ENCODE results near the gene NAA38. TPM values are rescaled to one million over a fixed set of nuclear protein-coding genes. Genes with fewer than 3 reads are reported as not detected.

Gene NAA38
- 68.8 TPM for total RNA-seq
- long read RNA-seq, transcript NAA38-201 (2 exons, 999 nt) = major isoform, 28 of 60 reads
- long read RNA-seq, transcript NAA38-205 (3 exons, 852 nt) = minor isoform, 23 of 60 reads
- long read RNA-seq, partial matches to known transcripts = 0 of 60 reads
- long read RNA-seq, other reads (novel, unspliced or antisense) = 3 of 60 reads

- DNase-seq (ENCODE audit: low spot score) = peak; percentile 96
- intact Hi-C loops (cut with DNase I) = loop anchor here (1.0 to 2.0 kb wide), 3 partner anchors 14 to 30 kb away; partner anchors contain the start of gene KDM6B
Measured at GRCh38 chr17:7856811-7857712, at the start of gene NAA38. Gene NAA38, minus strand, starts transcription at chr17:7857559. Its CDS starts 96 bp downstream, at chr17:7857463.

GRCh38 chr17:7903154-7904103 lies 46.1 kb upstream of the NAA38 start:
- intact Hi-C loops (cut with DNase I) = no loop called here
- DNase-seq (ENCODE audit: low spot score) = no peak

- DNase-seq (ENCODE audit: low spot score) = no peak
- intact Hi-C loops (cut with DNase I) = loop anchor here (2.0 to 10.0 kb wide), 2 partner anchors 37 to 153 kb away; no protein-coding TSS in a partner anchor
Measured at GRCh38 chr17:7897773-7898172, 40.4 kb upstream of the NAA38 start.

GRCh38 chr17:7897090-7897489 lies 39.7 kb upstream of the NAA38 start:
- intact Hi-C loops (cut with DNase I) = loop anchor here (10.0 kb wide), 1 partner anchor 152 kb away; no protein-coding TSS in a partner anchor
- no peak for DNase-seq (ENCODE audit: low spot score)

- intact Hi-C loops (cut with DNase I) = loop anchor here (10.0 kb wide), 1 partner anchor 150 kb away; no protein-coding TSS in a partner anchor
- DNase-seq (ENCODE audit: low spot score) = no peak
Measured at GRCh38 chr17:7894866-7895265, 37.5 kb upstream of the NAA38 start.

GRCh38 chr17:7894226-7894625 lies 36.9 kb upstream of the NAA38 start:
- no peak for DNase-seq (ENCODE audit: low spot score)
- intact Hi-C loops (cut with DNase I) = loop anchor here (10.0 kb wide), 1 partner anchor 149 kb away; no protein-coding TSS in a partner anchor

GRCh38 chr17:7893187-7893880 lies 36.0 kb upstream of the NAA38 start:
- intact Hi-C loops (cut with DNase I) = loop anchor here (2.0 to 10.0 kb wide), 2 partner anchors 69 to 149 kb away; no protein-coding TSS in a partner anchor
- DNase-seq (ENCODE audit: low spot score) = no peak

GRCh38 chr17:7889166-7889955 lies 32.0 kb upstream of the NAA38 start:
- intact Hi-C loops (cut with DNase I) = loop anchor here (5.0 kb wide), 1 partner anchor 47 kb away; no protein-coding TSS in a partner anchor

GRCh38 chr17:7888184-7888920 lies 31.0 kb upstream of the NAA38 start, which contains the start of gene CHD3:
Gene CHD3, plus strand, starts transcription at chr17:7888789. Its CDS starts 212 bp downstream, at chr17:7889001.
- intact Hi-C loops (cut with DNase I) = loop anchor here (1.0 to 5.0 kb wide), 2 partner anchors 28 to 46 kb away; partner anchors contain the start of gene RNF227
- peak; percentile 76 for DNase-seq (ENCODE audit: low spot score)

More at GRCh38 chr17:7889166-7889955, 32.0 kb upstream of the NAA38 start:
- DNase-seq (ENCODE audit: low spot score) = peak; percentile 96

GRCh38 chr17:7887482-7888183 lies 30.3 kb upstream of the NAA38 start:
- intact Hi-C loops (cut with DNase I) = loop anchor here (1.0 to 5.0 kb wide), 3 partner anchors 29 to 45 kb away; partner anchors contain the start of genes NAA38 and RNF227
- DNase-seq (ENCODE audit: low spot score) = peak; percentile 95

- no peak for DNase-seq (ENCODE audit: low spot score)
- intact Hi-C loops (cut with DNase I) = loop anchor here (1.0 to 5.0 kb wide), 2 partner anchors 30 to 45 kb away; partner anchors contain the start of gene NAA38
Measured at GRCh38 chr17:7887038-7887481, 29.7 kb upstream of the NAA38 start.

- DNase-seq (ENCODE audit: low spot score) = peak; percentile 76
- intact Hi-C loops (cut with DNase I) = loop anchor here (1.0 to 5.0 kb wide), 2 partner anchors 29 to 44 kb away; partner anchors contain the start of gene NAA38
Measured at GRCh38 chr17:7886227-7887037, 29.1 kb upstream of the NAA38 start.

- peak; percentile 80 for DNase-seq (ENCODE audit: low spot score)
- intact Hi-C loops (cut with DNase I) = loop anchor here (5.0 kb wide), 1 partner anchor 43 kb away; no protein-coding TSS in a partner anchor
Measured at GRCh38 chr17:7885367-7886226, 28.2 kb upstream of the NAA38 start.

All from cardiac septum (tissue), 1 donor.